GM12874 (cell line): Measurements from ENCODE around the gene LRRC7.

ENCODE experiments used
- TF ChIP-seq, protein P1 (sequence below): IDR thresholded peaks from 2 replicates; pipeline ENCODE4 v1.5.1; 2011; ENCODE audit warnings: low read depth, mild to moderate bottlenecking, control low read depth, low read length, moderate library complexity; ENCODE audit not compliant: insufficient read depth

LRRC7 gene

DNA sequence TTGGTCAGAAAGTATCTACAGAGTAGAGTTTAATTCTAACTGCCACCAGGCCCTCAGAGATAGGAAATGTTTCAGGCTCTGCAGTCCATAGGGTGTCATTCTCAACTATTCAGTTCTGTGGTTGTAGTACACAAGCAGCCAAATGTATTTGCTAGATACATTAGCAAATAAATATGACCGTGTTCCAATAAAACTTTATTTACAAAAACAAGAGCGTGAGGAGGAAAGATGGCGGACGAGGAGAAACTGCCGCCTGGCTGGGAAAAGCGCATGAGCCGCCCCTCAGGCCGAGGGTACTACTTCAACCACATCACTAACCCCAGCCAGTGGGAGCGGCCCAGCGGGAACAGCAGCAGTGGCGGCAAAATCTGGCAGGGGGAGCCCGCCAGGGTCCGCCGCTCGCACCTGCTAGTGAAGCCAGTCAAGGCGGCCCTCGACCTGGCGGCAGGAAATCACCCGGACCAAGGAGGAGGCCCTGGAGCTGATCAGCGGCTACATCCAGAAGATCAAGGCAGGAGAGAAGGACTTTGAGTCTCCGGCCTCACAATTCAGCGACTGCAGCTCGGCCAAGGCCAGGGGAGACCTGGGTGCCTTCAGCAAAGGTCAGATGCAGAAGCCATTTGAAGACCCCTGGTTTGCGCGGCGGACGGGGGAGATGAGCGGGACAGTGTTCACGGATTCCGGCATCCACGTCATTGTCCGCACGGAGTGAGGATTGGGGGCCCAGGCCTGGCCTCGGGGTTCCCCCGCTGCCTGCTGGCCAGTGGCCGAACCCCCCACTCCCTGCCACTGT, 351.6 kb downstream of the LRRC7 start:
- TF ChIP-seq, protein P1, sequence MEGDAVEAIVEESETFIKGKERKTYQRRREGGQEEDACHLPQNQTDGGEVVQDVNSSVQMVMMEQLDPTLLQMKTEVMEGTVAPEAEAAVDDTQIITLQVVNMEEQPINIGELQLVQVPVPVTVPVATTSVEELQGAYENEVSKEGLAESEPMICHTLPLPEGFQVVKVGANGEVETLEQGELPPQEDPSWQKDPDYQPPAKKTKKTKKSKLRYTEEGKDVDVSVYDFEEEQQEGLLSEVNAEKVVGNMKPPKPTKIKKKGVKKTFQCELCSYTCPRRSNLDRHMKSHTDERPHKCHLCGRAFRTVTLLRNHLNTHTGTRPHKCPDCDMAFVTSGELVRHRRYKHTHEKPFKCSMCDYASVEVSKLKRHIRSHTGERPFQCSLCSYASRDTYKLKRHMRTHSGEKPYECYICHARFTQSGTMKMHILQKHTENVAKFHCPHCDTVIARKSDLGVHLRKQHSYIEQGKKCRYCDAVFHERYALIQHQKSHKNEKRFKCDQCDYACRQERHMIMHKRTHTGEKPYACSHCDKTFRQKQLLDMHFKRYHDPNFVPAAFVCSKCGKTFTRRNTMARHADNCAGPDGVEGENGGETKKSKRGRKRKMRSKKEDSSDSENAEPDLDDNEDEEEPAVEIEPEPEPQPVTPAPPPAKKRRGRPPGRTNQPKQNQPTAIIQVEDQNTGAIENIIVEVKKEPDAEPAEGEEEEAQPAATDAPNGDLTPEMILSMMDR: no peak

GRCh38 chr1:69919922-69920273, 352.2 kb downstream of the LRRC7 start:
- TF ChIP-seq, protein P1: no peak

GRCh38 chr1:69920426-69920825, 352.7 kb downstream of the LRRC7 start:
- TF ChIP-seq, protein P1: no peak

- TF ChIP-seq, protein P1: no peak
Measured at GRCh38 chr1:69921486-69921885, 353.8 kb downstream of the LRRC7 start.

DNA sequence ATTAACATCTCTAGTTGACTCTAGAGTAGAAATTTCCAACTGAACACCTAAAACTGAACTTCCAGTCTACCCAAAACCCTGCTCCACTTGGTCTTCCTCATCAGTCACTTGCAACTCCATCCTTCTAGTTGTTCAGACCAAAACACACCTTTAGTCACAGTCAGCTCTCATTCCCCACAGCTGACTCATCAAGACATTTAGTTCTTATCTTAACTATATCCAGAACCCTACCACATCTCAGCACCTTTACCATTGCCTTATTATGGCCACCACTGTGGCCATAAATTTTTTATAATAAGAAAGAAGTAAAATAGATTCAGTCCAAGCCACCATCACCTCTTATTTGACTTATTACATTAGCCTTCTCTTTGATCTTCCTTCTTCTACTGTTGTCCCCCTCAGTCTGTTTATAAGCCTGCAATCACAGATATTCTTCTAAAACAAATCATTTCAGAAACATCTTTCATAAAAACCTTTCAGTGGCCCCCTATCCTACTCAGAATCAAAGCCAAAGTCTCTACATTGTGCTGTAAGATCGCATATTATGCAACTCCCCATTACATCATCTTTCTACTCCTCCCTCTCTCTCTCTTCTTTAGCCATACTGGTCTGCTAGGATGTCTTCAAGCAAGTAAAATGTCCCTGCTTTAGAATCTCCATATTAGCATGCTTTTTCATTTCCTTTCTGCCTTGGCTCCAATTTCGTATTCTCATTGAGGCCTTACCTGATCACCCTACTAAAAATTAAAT, 361.8 kb downstream of the LRRC7 start:
- TF ChIP-seq, protein P1: no peak

DNA sequence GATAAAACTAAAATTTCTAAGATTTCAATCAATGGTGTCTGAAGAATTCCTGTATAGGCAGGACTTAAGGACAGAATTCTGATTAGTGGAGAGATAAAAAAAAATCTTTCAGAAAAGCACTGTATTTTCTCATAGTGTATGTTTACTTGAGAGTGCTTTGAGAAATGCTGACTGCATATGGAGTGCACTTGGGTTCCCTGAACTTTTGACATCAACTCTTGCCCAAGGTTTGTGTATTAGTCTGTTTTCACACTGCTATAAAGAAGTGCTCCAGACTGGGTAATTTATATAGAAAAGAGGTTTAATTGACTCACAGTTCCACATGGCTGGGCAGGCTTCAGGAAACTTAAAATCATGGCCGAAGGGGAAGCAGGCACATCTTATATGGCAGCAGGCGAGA, 362.7 kb downstream of the LRRC7 start:
- TF ChIP-seq, protein P1: no peak

- TF ChIP-seq, protein P1: no peak
Measured at GRCh38 chr1:69932760-69933159, 365.0 kb downstream of the LRRC7 start.
